Measurements from ENCODE around the gene ZNF546.
"Not testable (repeated sequence)": the region's sequence is repeated elsewhere in the genome, so short reads cannot be mapped to it uniquely, and the experiment has no call there.

Gene ZNF546

GRCh38 chr19:39986643-39987042, 10.2 kb upstream of the ZNF546 start:
- no peak for DNase-seq (ENCODE audit: low read depth, low spot score)

- DNase-seq (ENCODE audit: low read depth, low spot score): no peak
These were observed 9.7 kb upstream of the ZNF546 start for GRCh38 chr19:39987167-39987566.

GRCh38 chr19:39987596-39987995, 9.3 kb upstream of the ZNF546 start:
- no peak for DNase-seq (ENCODE audit: low read depth, low spot score)

GRCh38 chr19:39993605-39994004, 3.3 kb upstream of the ZNF546 start:
- DNase-seq (ENCODE audit: low read depth, low spot score): no peak

GRCh38 chr19:39994361-39994760, 2.5 kb upstream of the ZNF546 start:
- no peak for DNase-seq (ENCODE audit: low read depth, low spot score)

GRCh38 chr19:39995794-39996193, 1.1 kb upstream of the ZNF546 start:
- no peak for DNase-seq (ENCODE audit: low read depth, low spot score)

GRCh38 chr19:39996218-39996810, 546 bp upstream of the ZNF546 start:
- DNase-seq (ENCODE audit: low read depth, low spot score): no peak

GRCh38 chr19:39997638-39998216, 867 bp downstream of the ZNF546 start:
- no peak for DNase-seq (ENCODE audit: low read depth, low spot score)

- DNase-seq (ENCODE audit: low read depth, low spot score): no peak
These were observed 1.6 kb downstream of the ZNF546 start for GRCh38 chr19:39998501-39998900.

GRCh38 chr19:40005691-40006272, 8.9 kb downstream of the ZNF546 start:
- DNase-seq (ENCODE audit: low read depth, low spot score): no peak

- no peak for DNase-seq (ENCODE audit: low read depth, low spot score)
These were observed 9.4 kb downstream of the ZNF546 start for GRCh38 chr19:40006273-40006691.

GRCh38 chr19:40009674-40010073, 12.8 kb downstream of the ZNF546 start:
- DNase-seq (ENCODE audit: low read depth, low spot score): no peak

- DNase-seq (ENCODE audit: low read depth, low spot score): no peak
These were observed 17.1 kb downstream of the ZNF546 start for GRCh38 chr19:40013991-40014390.

- no peak for DNase-seq (ENCODE audit: low read depth, low spot score)
These were observed 27.1 kb downstream of the ZNF546 start for GRCh38 chr19:40023969-40024368.

- no peak for DNase-seq (ENCODE audit: low read depth, low spot score)
These were observed 29.2 kb downstream of the ZNF546 start for GRCh38 chr19:40025938-40026596.

GRCh38 chr19:40026597-40026970, 29.7 kb downstream of the ZNF546 start:
- no peak for DNase-seq (ENCODE audit: low read depth, low spot score)

GRCh38 chr19:40033989-40034560, 37.2 kb downstream of the ZNF546 start:
- no peak for DNase-seq (ENCODE audit: low read depth, low spot score)

- no peak for DNase-seq (ENCODE audit: low read depth, low spot score)
These were observed 39.1 kb downstream of the ZNF546 start for GRCh38 chr19:40035996-40036395.

GRCh38 chr19:40038047-40038446, 41.2 kb downstream of the ZNF546 start:
- DNase-seq (ENCODE audit: low read depth, low spot score): not testable (repeated sequence)

GRCh38 chr19:40041718-40042117, 44.9 kb downstream of the ZNF546 start:
- DNase-seq (ENCODE audit: low read depth, low spot score): not testable (repeated sequence)

GRCh38 chr19:40053491-40053890, 56.6 kb downstream of the ZNF546 start:
- DNase-seq (ENCODE audit: low read depth, low spot score): no peak

GRCh38 chr19:40054632-40055031, 57.8 kb downstream of the ZNF546 start:
- no peak for DNase-seq (ENCODE audit: low read depth, low spot score)

GRCh38 chr19:40055049-40055448, 58.2 kb downstream of the ZNF546 start:
- DNase-seq (ENCODE audit: low read depth, low spot score): no peak

Measured in activated naive CD8-positive, alpha-beta T cell treated with anti-CD3 and anti-CD28 coated beads, Interleukin-2, amount 50 U/mL, for 16 hours (primary cell).